OCI-LY1 (cell line): ENCODE results near the gene CTIF.

Experiments
- H2AFZ ChIP-seq: fragments of 200-600 bp; sonication (generic), shearing (Covaris generic); 2 replicates; pipeline ENCODE4 v1.6.0; 2014; ENCODE audit warnings: antibody characterized with exemption, mild to moderate bottlenecking, low read length
- H3F3A ChIP-seq: fragments of 200-600 bp; sonication (generic), shearing (Covaris generic); 2 replicates; pipeline ENCODE4 v1.6.0; 2014; ENCODE audit warnings: mild to moderate bottlenecking, antibody characterized with exemption, low read length, moderate library complexity; ENCODE audit not compliant: insufficient read depth
- H3K27ac ChIP-seq: fragments of 200-600 bp; sonication (generic); 2 replicates; pipeline ENCODE4 v1.5.1; 2014; ENCODE audit warnings: low read length, mixed run types, mild to moderate bottlenecking, low read depth; ENCODE audit not compliant: poor library complexity, severe bottlenecking
- H3K27me3 ChIP-seq: fragments of 200-600 bp; sonication (generic); 2 replicates; pipeline ENCODE4 v1.6.0; 2014; ENCODE audit warnings: antibody characterized with exemption, mild to moderate bottlenecking, low read length, moderate library complexity; ENCODE audit not compliant: insufficient read depth
- H3K36me3 ChIP-seq: fragments of 200-600 bp; sonication (generic); 2 replicates; pipeline ENCODE4 v1.6.1; 2014; ENCODE audit warnings: mild to moderate bottlenecking, antibody characterized with exemption, low read length, moderate library complexity, mixed read lengths; ENCODE audit not compliant: insufficient read depth
- H3K4me1 ChIP-seq: fragments of 200-600 bp; sonication (generic); 2 replicates; pipeline ENCODE4 v1.5.1; 2014; ENCODE audit warnings: mild to moderate bottlenecking, low read length, moderate library complexity; ENCODE audit not compliant: insufficient read depth, severe bottlenecking
- H3K4me2 ChIP-seq: fragments of 200-600 bp; sonication (generic), shearing (Covaris generic); 2 replicates; pipeline ENCODE4 v1.6.1; 2014; ENCODE audit warnings: low read length
- H3K4me3 ChIP-seq: fragments of 200-600 bp; sonication (generic); 2 replicates; pipeline ENCODE4 v1.5.1; 2014; ENCODE audit warnings: low read length, low read depth, mild to moderate bottlenecking, mixed read lengths; ENCODE audit not compliant: poor library complexity, severe bottlenecking
- H3K79me2 ChIP-seq: fragments of 200-600 bp; shearing (Covaris generic); 2 replicates; pipeline ENCODE4 v1.6.1; 2016; ENCODE audit warnings: mixed run types, low read length, mixed read lengths; ENCODE audit not compliant: insufficient read depth
- H3K9ac ChIP-seq: fragments of 200-600 bp; sonication (generic), shearing (Covaris generic); 2 replicates; pipeline ENCODE4 v1.6.1; 2014; ENCODE audit warnings: mild to moderate bottlenecking, low read length, mixed read lengths
- H3K9me2 ChIP-seq: fragments of 200-600 bp; sonication (generic), shearing (Covaris generic); 2 replicates; pipeline ENCODE4 v1.6.1; 2014; ENCODE audit warnings: low read depth, mild to moderate bottlenecking, low read length, mixed read lengths
- H3K9me3 ChIP-seq: fragments of 200-600 bp; shearing (Covaris generic); 2 replicates; pipeline ENCODE4 v1.6.1; 2014; ENCODE audit warnings: low read length, mixed read lengths
- H4K20me1 ChIP-seq: fragments of 200-600 bp; sonication (generic), shearing (Covaris generic); 2 replicates; pipeline ENCODE4 v1.6.0; 2016; ENCODE audit warnings: mild to moderate bottlenecking, low read length; ENCODE audit not compliant: insufficient read depth
- CTCF ChIP-seq: fragments of 200-600 bp; sonication (generic), shearing (Covaris generic); IDR thresholded peaks from 2 replicates; pipeline ENCODE4 v1.5.1; 2017; ENCODE audit warnings: mild to moderate bottlenecking, antibody characterized with exemption, low read length, moderate library complexity, mixed read lengths
- EZH2 ChIP-seq: fragments of 200-600 bp; sonication (generic), shearing (Covaris generic); IDR thresholded peaks from 2 replicates; pipeline ENCODE4 v1.8.0; 2017; ENCODE audit warnings: borderline replicate concordance, mixed run types, mild to moderate bottlenecking, antibody characterized with exemption, low read length, moderate library complexity, mixed read lengths

The CTIF gene

GRCh38 chr18:48803518-48803917 lies 264.7 kb downstream of the CTIF start:
- Histone ChIP-seq H3K4me2 (no peak overlapping the region), H3K27me3 (no peaks in the 10 kb centered on the region; the same call in 1 of the 2 replicates), H2AFZ (no peak overlapping the region), H3K4me3 (no peak overlapping the region), H3K79me2 (no peaks in the 10 kb centered on the region), H3F3A (no peaks in the 10 kb centered on the region), H4K20me1 (no peaks in the 10 kb centered on the region), H3K9me2 (no peaks in the 10 kb centered on the region), H3K27ac (no peak overlapping the region), H3K9me3 (no peaks in the 10 kb centered on the region), H3K36me3 (no peaks in the 10 kb centered on the region), H3K9ac (no peak overlapping the region), H3K4me1 (peaks cover 5% of the 10 kb centered on the region)
- TF ChIP-seq CTCF, result no peak

- no peaks in the 10 kb centered on the region for H3K79me2 ChIP-seq
- no peaks in the 10 kb centered on the region for H3K9me2 ChIP-seq
- H3K4me2 ChIP-seq, result no peak overlapping the region
- H3K9me3 ChIP-seq, result no peaks in the 10 kb centered on the region
- H3K4me1 ChIP-seq, result peaks cover 5% of the 10 kb centered on the region
- TF ChIP-seq EZH2 (no peak), CTCF (no peak)
- no peak overlapping the region for H3K9ac ChIP-seq
- no peak overlapping the region for H2AFZ ChIP-seq
- no peaks in the 10 kb centered on the region for H4K20me1 ChIP-seq
- no peak overlapping the region for H3K27ac ChIP-seq
- no peaks in the 10 kb centered on the region for H3K36me3 ChIP-seq
- H3K27me3 ChIP-seq, result no peaks in the 10 kb centered on the region; the same call in 1 of the 2 replicates
- H3K4me3 ChIP-seq, result no peak overlapping the region
- H3F3A ChIP-seq, result no peaks in the 10 kb centered on the region
Observed at GRCh38 chr18:48803951-48804855, 265.4 kb downstream of the CTIF start.

GRCh38 chr18:48804856-48805610 lies 266.2 kb downstream of the CTIF start:
- Histone ChIP-seq H3K4me1 (peaks cover 5% of the 10 kb centered on the region), H3K9ac (no peak overlapping the region), H2AFZ (no peak overlapping the region), H3K9me3 (no peaks in the 10 kb centered on the region), H3K79me2 (no peaks in the 10 kb centered on the region), H3K27me3 (no peaks in the 10 kb centered on the region; the same call in 1 of the 2 replicates), H3K27ac (no peak overlapping the region), H3K9me2 (no peaks in the 10 kb centered on the region), H3F3A (no peaks in the 10 kb centered on the region), H4K20me1 (no peaks in the 10 kb centered on the region), H3K36me3 (no peaks in the 10 kb centered on the region), H3K4me2 (no peak overlapping the region), H3K4me3 (no peak overlapping the region)
- TF ChIP-seq CTCF, result no peak
- no peak for TF ChIP-seq EZH2
